ENCODE results near the gene SNX8. TPM values are rescaled to one million over a fixed set of nuclear protein-coding genes. Genes with fewer than 3 reads are reported as not detected.

SNX8 gene
- total RNA-seq, 1 donor from 2014 or later, result 15.6 TPM

DNA sequence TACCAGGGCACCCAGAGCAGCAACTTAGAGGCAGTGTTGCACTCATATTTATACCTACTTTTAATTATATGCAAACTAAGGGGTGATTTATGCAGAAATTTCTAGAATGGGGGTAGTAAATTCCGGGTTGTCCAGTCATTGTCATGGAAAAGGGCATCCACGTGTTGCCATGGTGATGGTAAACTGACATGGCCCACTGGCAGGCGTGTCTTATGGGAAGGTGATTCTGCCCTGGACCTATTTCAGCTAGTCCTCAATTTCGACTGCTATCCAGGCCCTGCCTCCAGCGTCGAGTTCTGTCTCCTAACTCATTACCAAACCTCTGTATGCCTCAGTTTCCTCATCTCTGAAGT lies 12.8 kb downstream of the SNX8 start:
- Mint-ChIP-seq H3K27me3 (no peaks in the 10 kb centered on the region), H3K4me1 (ENCODE audit: low read depth) (peaks cover under 1% of the 10 kb centered on the region), H3K9me3 (ENCODE audit: low read depth) (no peaks in the 10 kb centered on the region), H3K36me3 (ENCODE audit: insufficient read depth) (peaks cover 3% of the 10 kb centered on the region), H3K4me3 (ENCODE audit: low read depth) (no peak overlapping the region), H3K27ac (no peak overlapping the region)
- DNase-seq (ENCODE audit: low spot score, unreplicated experiment), result no peak
- TF ChIP-seq, protein P1, sequence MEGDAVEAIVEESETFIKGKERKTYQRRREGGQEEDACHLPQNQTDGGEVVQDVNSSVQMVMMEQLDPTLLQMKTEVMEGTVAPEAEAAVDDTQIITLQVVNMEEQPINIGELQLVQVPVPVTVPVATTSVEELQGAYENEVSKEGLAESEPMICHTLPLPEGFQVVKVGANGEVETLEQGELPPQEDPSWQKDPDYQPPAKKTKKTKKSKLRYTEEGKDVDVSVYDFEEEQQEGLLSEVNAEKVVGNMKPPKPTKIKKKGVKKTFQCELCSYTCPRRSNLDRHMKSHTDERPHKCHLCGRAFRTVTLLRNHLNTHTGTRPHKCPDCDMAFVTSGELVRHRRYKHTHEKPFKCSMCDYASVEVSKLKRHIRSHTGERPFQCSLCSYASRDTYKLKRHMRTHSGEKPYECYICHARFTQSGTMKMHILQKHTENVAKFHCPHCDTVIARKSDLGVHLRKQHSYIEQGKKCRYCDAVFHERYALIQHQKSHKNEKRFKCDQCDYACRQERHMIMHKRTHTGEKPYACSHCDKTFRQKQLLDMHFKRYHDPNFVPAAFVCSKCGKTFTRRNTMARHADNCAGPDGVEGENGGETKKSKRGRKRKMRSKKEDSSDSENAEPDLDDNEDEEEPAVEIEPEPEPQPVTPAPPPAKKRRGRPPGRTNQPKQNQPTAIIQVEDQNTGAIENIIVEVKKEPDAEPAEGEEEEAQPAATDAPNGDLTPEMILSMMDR (IDR thresholded peaks at IDR 0.05; ENCODE audit: unreplicated experiment), result no peak

DNA sequence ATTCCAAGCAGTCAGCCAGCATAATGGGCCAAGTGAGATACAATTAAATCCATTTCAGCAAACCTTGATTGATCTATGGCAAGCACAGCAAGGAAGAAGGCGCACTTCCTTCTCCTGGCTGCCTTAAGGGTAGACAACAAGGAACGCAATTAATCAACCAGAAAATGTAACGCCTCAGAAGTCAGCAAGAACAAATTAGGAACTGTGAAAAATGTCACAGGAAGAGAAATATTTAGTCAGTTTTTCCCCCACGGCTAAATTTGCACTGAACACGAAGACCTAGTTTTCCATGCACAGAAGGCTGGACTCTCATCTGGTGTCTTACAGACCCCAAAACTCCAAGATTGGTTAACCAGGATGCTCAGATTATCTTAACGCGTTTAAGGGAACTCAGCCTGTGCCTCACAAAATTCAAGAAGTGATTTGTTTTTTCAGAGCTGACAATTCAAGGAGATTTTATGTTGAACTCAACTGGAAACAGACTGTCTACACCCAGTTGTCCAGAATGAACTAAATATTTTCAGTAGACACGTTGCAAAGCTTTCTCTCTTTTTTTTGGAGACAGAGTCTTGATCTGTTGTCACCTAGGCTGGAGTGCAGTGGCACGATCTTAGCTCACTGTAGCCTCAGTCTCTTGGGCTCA lies 14.2 kb downstream of the SNX8 start:
- Mint-ChIP-seq H3K36me3 (ENCODE audit: insufficient read depth) (peaks cover 3% of the 10 kb centered on the region), H3K4me3 (ENCODE audit: low read depth) (no peak overlapping the region), H3K27ac (peak overlapping the region; percentile 60), H3K9me3 (ENCODE audit: low read depth) (no peaks in the 10 kb centered on the region), H3K27me3 (no peaks in the 10 kb centered on the region), H3K4me1 (ENCODE audit: low read depth) (peaks cover 5% of the 10 kb centered on the region)
- DNase-seq (ENCODE audit: low spot score, unreplicated experiment), result no peak
- TF ChIP-seq, protein P1 (IDR thresholded peaks at IDR 0.05; ENCODE audit: unreplicated experiment), result no peak

DNA sequence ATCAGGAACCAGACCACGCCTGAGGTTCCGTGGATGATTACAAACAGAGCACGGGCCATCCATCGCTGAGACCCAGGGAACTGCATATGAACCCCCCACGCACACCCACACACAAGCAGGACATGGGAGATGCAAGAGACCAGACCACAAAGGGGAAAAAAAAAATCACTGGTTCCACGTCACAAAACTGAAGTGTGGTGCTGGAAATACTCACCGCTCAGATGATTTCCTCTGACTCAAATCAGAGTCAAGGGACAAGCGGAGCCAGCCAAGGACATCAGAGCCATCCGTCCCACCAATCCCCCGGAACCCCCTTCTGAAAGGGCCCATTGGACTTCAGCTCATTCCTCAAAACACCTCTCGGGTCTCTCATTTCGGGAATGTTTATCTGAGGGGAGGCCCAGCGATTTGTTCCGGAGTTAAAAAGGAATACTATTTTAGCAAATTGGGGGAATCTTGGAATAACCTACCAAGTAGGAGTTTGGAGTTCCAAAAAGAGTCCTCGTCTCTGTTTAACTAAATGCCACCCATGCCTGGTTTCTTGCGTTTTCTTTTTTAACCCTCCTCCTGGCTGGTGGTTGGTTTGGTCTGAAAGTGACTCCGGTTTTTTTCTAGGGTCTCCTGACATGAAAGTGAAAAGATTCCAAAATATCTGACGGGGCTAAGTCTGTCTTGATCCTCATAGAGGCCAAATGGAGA lies 15.0 kb downstream of the SNX8 start:
- no peaks in the 10 kb centered on the region for H3K9me3 Mint-ChIP-seq (ENCODE audit: low read depth)
- H3K4me3 Mint-ChIP-seq (ENCODE audit: low read depth), result no peak overlapping the region
- TF ChIP-seq, protein P1 (IDR thresholded peaks at IDR 0.05; ENCODE audit: unreplicated experiment), result no peak
- no peak for DNase-seq (ENCODE audit: low spot score, unreplicated experiment)
- H3K27me3 Mint-ChIP-seq, result no peaks in the 10 kb centered on the region
- H3K36me3 Mint-ChIP-seq (ENCODE audit: insufficient read depth), result no peaks in the 10 kb centered on the region
- no peak overlapping the region for H3K27ac Mint-ChIP-seq
- peaks cover 5% of the 10 kb centered on the region for H3K4me1 Mint-ChIP-seq (ENCODE audit: low read depth)

DNA sequence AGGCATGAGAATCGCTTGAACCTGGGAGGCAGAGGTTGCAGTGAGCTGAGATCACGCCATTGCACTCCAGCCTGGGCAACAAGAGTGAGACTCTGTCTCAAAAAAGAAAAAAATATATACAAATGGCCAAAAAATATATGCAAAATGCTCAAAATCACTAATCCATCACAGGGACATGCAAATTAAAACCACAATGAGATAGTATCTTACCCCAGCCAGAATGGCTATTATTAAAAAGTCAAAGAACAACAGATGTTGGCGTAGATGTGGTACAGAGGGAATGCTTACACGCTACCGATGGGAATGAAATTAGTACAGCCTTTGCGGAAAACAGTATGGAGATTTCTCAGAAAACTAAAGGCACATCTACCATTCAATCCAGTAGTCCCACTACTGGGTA lies 17.4 kb downstream of the SNX8 start:
- H3K4me3 Mint-ChIP-seq (ENCODE audit: low read depth), result no peak overlapping the region
- peaks cover 5% of the 10 kb centered on the region for H3K4me1 Mint-ChIP-seq (ENCODE audit: low read depth)
- H3K27ac Mint-ChIP-seq, result no peak overlapping the region
- no peaks in the 10 kb centered on the region for H3K9me3 Mint-ChIP-seq (ENCODE audit: low read depth)
- TF ChIP-seq, protein P1 (IDR thresholded peaks at IDR 0.05; ENCODE audit: unreplicated experiment), result no peak
- H3K36me3 Mint-ChIP-seq (ENCODE audit: insufficient read depth), result no peaks in the 10 kb centered on the region
- DNase-seq (ENCODE audit: low spot score, unreplicated experiment), result no peak
- H3K27me3 Mint-ChIP-seq, result no peaks in the 10 kb centered on the region

DNA sequence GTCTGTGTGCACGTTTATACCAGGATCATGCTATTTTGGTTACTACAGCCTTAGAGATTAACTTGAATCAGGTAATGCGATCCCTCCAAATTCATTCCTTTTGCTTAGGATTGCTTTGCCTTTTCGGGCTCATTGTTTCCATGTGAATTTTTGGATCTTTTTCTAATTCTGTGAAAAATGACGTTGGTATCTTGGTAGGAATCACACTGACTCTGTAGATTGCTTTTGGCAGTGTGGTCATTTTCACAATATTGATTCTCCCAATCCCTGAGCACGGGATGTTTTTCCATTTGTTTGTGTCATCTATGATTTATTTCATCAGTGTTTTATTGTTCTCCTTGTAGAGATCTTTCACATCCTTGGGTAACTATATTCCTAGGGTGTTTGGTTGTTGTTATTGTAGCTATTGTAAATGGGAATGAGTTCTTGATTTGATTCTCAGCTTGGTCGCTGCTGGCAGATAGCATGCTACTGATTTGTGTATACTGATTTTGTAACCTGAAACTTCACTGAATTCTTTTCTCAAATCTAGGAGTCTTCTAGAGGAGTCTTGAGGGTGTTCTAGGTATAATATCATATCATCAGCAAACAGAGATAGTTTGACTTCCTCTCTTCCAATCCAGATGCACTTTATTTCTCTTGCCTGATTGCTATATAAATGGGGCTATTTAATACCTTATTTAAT lies 18.2 kb downstream of the SNX8 start:
- Mint-ChIP-seq H3K9me3 (ENCODE audit: low read depth) (no peaks in the 10 kb centered on the region), H3K27ac (no peak overlapping the region), H3K36me3 (ENCODE audit: insufficient read depth) (no peaks in the 10 kb centered on the region), H3K27me3 (no peaks in the 10 kb centered on the region), H3K4me1 (ENCODE audit: low read depth) (peaks cover 5% of the 10 kb centered on the region), H3K4me3 (ENCODE audit: low read depth) (no peak overlapping the region)
- TF ChIP-seq, protein P1 (IDR thresholded peaks at IDR 0.05; ENCODE audit: unreplicated experiment), result no peak
- no peak for DNase-seq (ENCODE audit: low spot score, unreplicated experiment)
